ENCODE data around the gene TTC22. TPM values are rescaled to one million over a fixed set of nuclear protein-coding genes. Genes with fewer than 3 reads are reported as not detected.
"Not testable (repeated sequence)": the region's sequence is repeated elsewhere in the genome, so short reads cannot be mapped to it uniquely, and the experiment has no call there.

TTC22 gene
- total RNA-seq, 1 donor = under 0.01 TPM

DNA sequence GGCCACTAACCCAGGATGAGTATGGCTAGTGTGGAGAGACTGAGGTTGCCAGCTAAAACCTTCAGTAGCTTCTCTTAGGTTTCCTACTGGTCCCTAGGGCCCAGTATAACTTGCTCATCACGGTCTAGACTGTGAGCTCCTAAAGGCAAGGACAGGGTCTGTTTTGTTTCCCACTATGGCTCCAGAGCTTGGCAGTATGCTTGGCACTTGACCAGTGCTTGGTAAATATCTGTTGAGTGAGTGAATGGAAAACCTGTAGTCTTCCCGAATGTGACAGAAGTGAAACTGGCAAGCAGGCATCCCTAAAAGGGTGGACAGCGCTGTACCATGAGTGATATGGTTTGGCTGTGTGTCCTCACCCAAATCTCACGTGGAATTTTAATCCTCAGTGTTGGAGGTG is 23.7 kb downstream of the TTC22 start:
- no peak overlapping the region for H3K4me3 ChIP-seq (ENCODE audit: low read depth, low read length)
- TF ChIP-seq, protein P1, sequence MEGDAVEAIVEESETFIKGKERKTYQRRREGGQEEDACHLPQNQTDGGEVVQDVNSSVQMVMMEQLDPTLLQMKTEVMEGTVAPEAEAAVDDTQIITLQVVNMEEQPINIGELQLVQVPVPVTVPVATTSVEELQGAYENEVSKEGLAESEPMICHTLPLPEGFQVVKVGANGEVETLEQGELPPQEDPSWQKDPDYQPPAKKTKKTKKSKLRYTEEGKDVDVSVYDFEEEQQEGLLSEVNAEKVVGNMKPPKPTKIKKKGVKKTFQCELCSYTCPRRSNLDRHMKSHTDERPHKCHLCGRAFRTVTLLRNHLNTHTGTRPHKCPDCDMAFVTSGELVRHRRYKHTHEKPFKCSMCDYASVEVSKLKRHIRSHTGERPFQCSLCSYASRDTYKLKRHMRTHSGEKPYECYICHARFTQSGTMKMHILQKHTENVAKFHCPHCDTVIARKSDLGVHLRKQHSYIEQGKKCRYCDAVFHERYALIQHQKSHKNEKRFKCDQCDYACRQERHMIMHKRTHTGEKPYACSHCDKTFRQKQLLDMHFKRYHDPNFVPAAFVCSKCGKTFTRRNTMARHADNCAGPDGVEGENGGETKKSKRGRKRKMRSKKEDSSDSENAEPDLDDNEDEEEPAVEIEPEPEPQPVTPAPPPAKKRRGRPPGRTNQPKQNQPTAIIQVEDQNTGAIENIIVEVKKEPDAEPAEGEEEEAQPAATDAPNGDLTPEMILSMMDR (IDR thresholded peaks at IDR 0.05; ENCODE audit: insufficient read depth, low read length) = no peak
- DNase-seq (ENCODE audit: low read depth) = no peak

DNA sequence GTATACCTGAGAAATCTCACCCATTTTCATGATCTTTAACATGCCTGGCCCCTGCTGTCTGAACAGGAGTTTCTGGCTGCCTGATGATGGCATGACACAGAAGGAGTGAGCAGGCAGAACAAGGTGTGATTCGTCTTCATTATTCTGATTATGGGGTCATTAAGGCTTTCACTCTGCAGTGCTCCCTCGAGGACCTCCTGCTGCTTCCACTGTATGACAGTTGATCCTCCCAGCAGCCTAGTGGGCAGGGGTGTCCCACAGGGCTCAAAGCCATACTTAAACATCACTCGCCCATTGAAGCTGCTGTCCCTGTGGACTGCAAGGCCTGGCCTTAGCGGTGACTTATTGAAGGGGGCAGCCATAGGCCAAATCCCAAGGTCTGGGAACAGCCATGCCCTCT is 24.1 kb downstream of the TTC22 start:
- DNase-seq (ENCODE audit: low read depth) = no peak
- TF ChIP-seq, protein P1 (IDR thresholded peaks at IDR 0.05; ENCODE audit: insufficient read depth, low read length) = no peak
- H3K4me3 ChIP-seq (ENCODE audit: low read depth, low read length) = no peak overlapping the region

DNA sequence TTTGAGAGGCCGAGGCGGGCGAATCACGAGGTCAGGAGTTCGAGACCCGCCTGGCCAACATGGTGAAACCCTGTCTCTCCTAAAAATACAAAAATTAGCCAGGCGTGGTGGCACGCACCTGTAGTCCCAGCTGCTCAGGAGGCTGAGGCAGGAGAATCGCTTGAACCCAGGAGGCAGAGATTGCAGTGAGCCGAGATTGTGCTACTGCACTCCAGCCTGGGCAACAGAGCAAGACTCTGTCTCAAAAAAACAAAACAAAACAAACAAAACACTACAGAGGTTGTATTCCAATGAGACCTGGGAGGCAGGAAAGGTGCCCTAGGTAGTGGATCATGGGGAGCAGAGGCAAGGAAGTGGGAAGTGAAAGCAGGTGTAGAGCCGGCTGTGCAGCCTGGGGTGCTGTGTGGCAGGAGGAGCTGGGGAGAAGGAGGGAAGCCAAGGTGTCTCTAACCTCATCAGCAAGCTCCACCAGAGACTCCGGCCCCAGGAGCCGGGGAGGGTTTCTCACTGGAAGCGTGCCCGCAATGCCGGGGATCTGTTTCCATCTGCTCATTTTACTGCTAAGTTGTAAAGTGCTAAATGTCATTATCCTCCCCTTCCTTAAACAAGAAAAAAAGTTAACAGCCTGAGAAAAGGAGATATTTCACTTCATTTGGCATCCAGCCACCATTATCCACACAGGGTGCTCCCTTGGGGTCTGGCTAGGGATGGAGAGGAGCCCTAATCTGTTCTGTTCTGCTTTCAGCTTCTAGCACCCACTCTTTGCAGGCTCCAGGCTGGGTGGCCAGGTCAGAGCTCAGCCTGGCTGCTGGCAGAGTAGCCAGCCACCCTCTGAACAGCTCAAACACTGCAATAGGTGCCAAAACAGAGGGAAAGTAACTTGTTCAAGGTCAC is 25.0 kb downstream of the TTC22 start:
- not testable (repeated sequence) for H3K4me3 ChIP-seq (ENCODE audit: low read depth, low read length); DNase-seq (ENCODE audit: low read depth)

DNA sequence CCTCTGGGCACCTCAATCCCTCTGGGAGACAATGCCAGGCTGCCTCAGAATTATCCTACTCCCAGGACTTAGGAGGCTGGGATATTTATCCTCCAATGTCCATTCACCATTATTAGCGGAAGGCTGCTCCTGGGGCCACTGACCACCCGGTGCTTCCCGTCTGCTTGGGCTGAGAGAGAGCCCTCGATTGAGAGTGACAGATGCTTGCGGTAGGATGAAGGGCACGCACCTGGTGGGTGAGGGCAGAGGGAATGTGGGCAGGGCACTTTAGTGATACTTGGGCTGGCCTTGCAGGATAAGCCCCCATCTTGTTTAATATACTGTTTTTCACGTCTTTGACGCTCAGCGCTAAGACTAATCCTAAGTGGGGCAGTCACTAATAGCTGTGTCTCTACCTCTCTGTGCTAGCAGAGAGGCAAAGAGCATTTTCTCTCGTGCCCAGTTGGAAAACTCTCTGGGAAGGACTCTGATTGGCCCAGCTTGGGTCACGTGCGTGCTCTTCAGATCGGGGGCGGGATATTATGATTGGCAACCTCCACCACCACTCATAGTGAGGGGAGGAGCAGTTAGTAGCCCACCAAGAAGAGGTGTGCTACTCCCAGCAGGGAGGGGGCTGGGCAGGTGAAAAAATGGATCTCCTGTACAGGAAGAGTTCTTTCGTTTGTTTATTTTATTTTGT is 26.2 kb downstream of the TTC22 start:
- no peak overlapping the region for H3K4me3 ChIP-seq (ENCODE audit: low read depth, low read length)
- TF ChIP-seq, protein P1 (IDR thresholded peaks at IDR 0.05; ENCODE audit: insufficient read depth, low read length) = no peak
- peak; percentile 15 for DNase-seq (ENCODE audit: low read depth)

DNA sequence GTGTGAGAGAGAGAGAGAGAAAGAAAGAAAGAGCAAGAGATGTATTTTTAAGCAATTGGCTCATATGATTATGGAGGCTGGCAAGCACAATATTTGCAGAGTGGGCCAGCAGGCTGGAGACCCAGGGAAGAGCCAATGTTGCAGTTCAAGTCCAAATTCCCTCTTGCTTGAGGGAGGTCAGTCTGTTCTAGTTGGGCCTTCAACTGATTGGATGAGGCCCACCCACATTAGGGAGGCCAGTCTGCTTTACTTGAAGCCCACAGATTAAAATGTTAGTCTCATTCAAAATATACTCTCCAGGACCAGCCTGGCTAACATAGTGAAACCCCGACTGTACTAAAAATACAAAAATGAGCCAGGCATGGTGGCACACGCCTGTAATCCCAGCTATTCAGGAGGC is 28.2 kb downstream of the TTC22 start:
- TF ChIP-seq, protein P1 (IDR thresholded peaks at IDR 0.05; ENCODE audit: insufficient read depth, low read length) = no peak
- no peak for DNase-seq (ENCODE audit: low read depth)
- H3K4me3 ChIP-seq (ENCODE audit: low read depth, low read length) = no peak overlapping the region

DNA sequence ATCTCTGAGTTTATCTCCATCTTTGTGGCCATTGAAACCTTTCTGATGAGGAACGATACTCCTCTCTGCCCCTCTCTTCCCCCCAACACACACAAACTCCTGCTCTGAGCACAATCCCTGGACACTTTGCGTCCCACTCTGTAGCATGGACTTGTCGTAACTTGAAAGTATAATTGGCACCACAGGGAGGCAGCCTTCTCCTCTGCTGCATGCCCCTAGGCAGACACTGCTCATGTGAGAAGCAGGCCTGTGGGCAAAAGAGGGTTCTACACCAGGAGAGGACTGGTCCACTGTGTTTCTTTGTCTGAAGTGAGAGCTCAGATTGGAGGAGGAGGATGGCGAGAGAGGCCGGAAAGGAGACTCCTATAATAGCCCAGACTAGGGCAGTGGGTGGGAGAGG is 33.0 kb downstream of the TTC22 start:
- peak; percentile 26 for DNase-seq (ENCODE audit: low read depth)
- no peak overlapping the region for H3K4me3 ChIP-seq (ENCODE audit: low read depth, low read length)
- TF ChIP-seq, protein P1 (IDR thresholded peaks at IDR 0.05; ENCODE audit: insufficient read depth, low read length) = no peak

DNA sequence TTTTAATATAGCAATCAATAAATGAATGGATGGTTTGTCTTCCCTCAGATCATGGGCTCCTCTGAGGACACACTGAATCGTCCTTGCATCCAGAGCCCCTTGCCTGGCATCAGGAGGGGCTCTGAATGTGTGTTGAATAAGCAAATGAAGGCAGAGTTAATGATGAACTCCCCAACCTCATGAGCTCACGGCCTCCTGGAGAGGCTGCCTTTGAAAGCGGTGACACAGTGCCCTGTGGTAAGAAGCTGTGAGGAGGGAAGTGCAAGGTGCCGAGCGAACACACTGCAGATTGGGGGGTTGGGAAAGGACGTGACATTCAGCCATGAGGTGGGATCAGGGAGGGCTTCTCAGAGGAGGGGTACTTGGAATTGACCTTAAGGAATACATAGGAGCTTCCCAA is 33.6 kb downstream of the TTC22 start:
- no peak for DNase-seq (ENCODE audit: low read depth)
- no peak overlapping the region for H3K4me3 ChIP-seq (ENCODE audit: low read depth, low read length)
- TF ChIP-seq, protein P1 (IDR thresholded peaks at IDR 0.05; ENCODE audit: insufficient read depth, low read length) = no peak
